SH-SY5Y (cell line): Measurements from ENCODE around the gene SLC43A1.

Experiments used
- GATA2 ChIP-seq: IDR thresholded peaks from 2 replicates; pipeline ENCODE4 v1.6.1; 2011; ENCODE audit warnings: mild to moderate bottlenecking, low read depth, low read length
- GATA3 ChIP-seq: IDR thresholded peaks from 2 replicates; pipeline ENCODE4 v1.6.1; 2011; ENCODE audit warnings: low read depth, mild to moderate bottlenecking, low read length, moderate library complexity

DNA sequence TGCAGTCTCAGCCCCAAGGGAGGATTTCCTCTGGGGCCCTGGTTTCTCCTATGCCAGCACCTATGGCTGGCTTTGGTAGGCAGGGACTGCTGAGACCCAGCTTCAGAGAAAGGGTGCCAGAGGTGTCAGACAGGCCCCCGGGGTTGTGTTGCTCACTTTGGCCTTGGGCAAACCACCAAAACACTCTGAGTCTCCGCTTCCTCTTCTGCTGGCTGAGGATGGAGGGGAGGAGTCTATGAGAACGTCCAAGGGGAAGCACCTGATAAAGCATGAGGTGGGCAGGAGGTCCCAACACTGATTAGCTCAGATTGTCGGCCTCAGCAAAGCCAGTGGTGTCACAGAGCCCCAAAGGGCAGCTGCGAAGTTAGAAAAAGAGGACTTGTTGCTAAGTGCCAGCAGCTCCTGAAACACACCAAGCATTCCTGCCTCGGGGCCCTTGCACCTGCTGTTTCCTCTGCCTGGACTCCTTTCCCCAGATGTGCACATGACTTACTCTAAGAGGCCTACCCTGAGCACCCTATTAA lies 32.4 kb upstream of the SLC43A1 start:
- TF ChIP-seq GATA3 (no peak), GATA2 (no peak)
